A549 (cell line): Measurements from ENCODE around the gene SPSB2.

Experiments
- CBX8 ChIP-seq: fragments of 200-600 bp; sonication (generic); IDR thresholded peaks from 2 replicates; pipeline ENCODE4 v1.6.1; 2016
- CHD2 ChIP-seq: fragments of 150-350 bp; IDR thresholded peaks from 2 replicates; pipeline ENCODE4 v1.6.1; 2014; ENCODE audit warnings: low read length; ENCODE audit not compliant: partially characterized antibody
- HOXA7 ChIP-seq: fragments of 250-450 bp; sonication (Bioruptor Pico); IDR thresholded peaks from 2 replicates; pipeline ENCODE4 v1.5.0; 2020; ENCODE audit warnings: mild to moderate bottlenecking, moderate library complexity
- NFE2L2 ChIP-seq: fragments of 150-350 bp; conservative IDR thresholded peaks from 2 replicates; pipeline ENCODE4 v1.6.1; 2014; ENCODE audit warnings: low read length
- POLR2A ChIP-seq: IDR thresholded peaks from 2 replicates; pipeline ENCODE4 v1.6.1; 2012; ENCODE audit warnings: mild to moderate bottlenecking, low read length
- ZFP36 ChIP-seq: fragments of 450-650 bp; IDR thresholded peaks from 2 replicates; pipeline ENCODE4 v1.6.1; 2014; ENCODE audit warnings: borderline replicate concordance; ENCODE audit not compliant: partially characterized antibody
- TF ChIP-seq, protein P1 (sequence below): fragments of >200 bp; sonication (Bioruptor Twin); formaldehyde crosslinking; IDR thresholded peaks from 3 replicates; pipeline ENCODE4 v1.5.1; 2016
- TF ChIP-seq, protein P2 (sequence below): fragments of 450-650 bp; IDR thresholded peaks from 2 replicates; pipeline ENCODE4 v1.6.1; 2014; ENCODE audit warnings: antibody characterized with exemption
- TF ChIP-seq, protein P3 (sequence below): fragments of 150-350 bp; IDR thresholded peaks from 2 replicates; pipeline ENCODE4 v1.6.1; 2014; ENCODE audit warnings: low read depth, mild to moderate bottlenecking, low read length

DNA sequence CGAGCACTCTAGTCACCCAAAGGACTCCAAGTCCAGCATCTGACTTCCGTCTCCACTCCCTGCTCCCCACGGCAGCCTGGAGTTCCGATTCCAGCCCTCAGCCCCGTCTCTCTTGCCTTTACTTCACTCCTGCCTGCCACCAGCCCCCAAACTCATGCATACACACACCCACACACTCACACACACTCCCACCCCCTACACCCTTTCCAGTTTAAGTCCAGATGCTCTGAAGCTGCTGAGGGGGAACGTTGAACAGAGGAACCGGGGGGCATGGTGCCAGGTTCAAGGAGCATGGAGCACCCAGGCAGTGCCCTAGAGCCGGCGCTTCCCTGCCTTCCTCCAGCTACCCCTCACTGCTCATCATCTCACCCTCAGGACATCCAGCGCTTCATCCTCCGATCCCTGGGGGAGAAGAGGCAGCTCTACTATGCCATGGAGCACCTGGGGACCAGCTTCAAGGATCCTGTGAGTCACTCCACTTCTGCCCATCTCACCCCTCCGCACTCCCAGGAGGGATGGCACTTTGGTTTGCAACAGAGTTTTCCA is 41.6 kb downstream of the SPSB2 start:
- TF ChIP-seq, protein P1, sequence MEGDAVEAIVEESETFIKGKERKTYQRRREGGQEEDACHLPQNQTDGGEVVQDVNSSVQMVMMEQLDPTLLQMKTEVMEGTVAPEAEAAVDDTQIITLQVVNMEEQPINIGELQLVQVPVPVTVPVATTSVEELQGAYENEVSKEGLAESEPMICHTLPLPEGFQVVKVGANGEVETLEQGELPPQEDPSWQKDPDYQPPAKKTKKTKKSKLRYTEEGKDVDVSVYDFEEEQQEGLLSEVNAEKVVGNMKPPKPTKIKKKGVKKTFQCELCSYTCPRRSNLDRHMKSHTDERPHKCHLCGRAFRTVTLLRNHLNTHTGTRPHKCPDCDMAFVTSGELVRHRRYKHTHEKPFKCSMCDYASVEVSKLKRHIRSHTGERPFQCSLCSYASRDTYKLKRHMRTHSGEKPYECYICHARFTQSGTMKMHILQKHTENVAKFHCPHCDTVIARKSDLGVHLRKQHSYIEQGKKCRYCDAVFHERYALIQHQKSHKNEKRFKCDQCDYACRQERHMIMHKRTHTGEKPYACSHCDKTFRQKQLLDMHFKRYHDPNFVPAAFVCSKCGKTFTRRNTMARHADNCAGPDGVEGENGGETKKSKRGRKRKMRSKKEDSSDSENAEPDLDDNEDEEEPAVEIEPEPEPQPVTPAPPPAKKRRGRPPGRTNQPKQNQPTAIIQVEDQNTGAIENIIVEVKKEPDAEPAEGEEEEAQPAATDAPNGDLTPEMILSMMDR = no peak
- no peak for TF ChIP-seq HOXA7 (CRISPR knock-in tag)
- TF ChIP-seq NFE2L2 = no peak
- no peak for TF ChIP-seq POLR2A
- TF ChIP-seq ZFP36 = no peak
- TF ChIP-seq CHD2 = no peak
- TF ChIP-seq CBX8 = no peak
- TF ChIP-seq, protein P2, sequence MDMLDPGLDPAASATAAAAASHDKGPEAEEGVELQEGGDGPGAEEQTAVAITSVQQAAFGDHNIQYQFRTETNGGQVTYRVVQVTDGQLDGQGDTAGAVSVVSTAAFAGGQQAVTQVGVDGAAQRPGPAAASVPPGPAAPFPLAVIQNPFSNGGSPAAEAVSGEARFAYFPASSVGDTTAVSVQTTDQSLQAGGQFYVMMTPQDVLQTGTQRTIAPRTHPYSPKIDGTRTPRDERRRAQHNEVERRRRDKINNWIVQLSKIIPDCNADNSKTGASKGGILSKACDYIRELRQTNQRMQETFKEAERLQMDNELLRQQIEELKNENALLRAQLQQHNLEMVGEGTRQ = no peak
- TF ChIP-seq, protein P3, sequence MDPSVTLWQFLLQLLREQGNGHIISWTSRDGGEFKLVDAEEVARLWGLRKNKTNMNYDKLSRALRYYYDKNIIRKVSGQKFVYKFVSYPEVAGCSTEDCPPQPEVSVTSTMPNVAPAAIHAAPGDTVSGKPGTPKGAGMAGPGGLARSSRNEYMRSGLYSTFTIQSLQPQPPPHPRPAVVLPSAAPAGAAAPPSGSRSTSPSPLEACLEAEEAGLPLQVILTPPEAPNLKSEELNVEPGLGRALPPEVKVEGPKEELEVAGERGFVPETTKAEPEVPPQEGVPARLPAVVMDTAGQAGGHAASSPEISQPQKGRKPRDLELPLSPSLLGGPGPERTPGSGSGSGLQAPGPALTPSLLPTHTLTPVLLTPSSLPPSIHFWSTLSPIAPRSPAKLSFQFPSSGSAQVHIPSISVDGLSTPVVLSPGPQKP = no peak
